Thyroid gland (tissue), 4 donors: ENCODE data around the gene OR13C9.

Experiments
- CTCF ChIP-seq, 6 experiments: fragments of 200-600 bp in 3 of 6; fragments of 450-650 bp in 3 of 6; sonication (generic) in 3 of 6; IDR thresholded peaks; one replicate each; pipeline ENCODE4 v1.5.1; 2016 to 2019; ENCODE audit warnings: antibody characterized with exemption in 6 of 6, mild to moderate bottlenecking in 2 of 6, inconsistent platforms in 1 of 6, moderate library complexity in 1 of 6
- POLR2A ChIP-seq, 2 donors: fragments of 450-650 bp; IDR thresholded peaks; one replicate each; pipeline ENCODE4 v1.6.1; 2017; ENCODE audit warnings: antibody characterized with exemption in 2 of 2, mild to moderate bottlenecking in 2 of 2, moderate library complexity in 1 of 2

GRCh38 chr9:104604801-104605200, 13.2 kb downstream of the OR13C9 start:
- TF ChIP-seq CTCF (IDR thresholded peaks at IDR 0.05) (no peak), POLR2A (IDR thresholded peaks at IDR 0.05) (no peak)
